ENCODE results near the gene PARD3B. TPM values are rescaled to one million over a fixed set of nuclear protein-coding genes. Genes with fewer than 3 reads are reported as not detected.

PARD3B gene
- total and polyA plus RNA-seq, 7 donors = 0.42 to 6.0 (median 4.8) TPM

- Histone ChIP-seq H3K27ac (no peak overlapping the region), H3K4me1 (no peaks in the 10 kb centered on the region), H3K9me3 (no peaks in the 10 kb centered on the region), H3K27me3 (ENCODE audit: insufficient read depth in 3 of 3, low read length in 2 of 3) (no peaks in the 10 kb centered on the region), H3K36me3 (ENCODE audit: insufficient read depth in 1 of 2, low read depth in 1 of 2) (no peaks in the 10 kb centered on the region), H3K4me3 (no peak overlapping the region)
- ATAC-seq (peak in 1 of 4 donors; percentile 29), DNase-seq (no peak)
- TF ChIP-seq CTCF (IDR thresholded peaks at IDR 0.05) = no peak
- intact Hi-C loops (cut with DNase I) = no loop called here
- 84 to 93% (median 85%) methylated on average over 5 of the region's 5 CpGs for WGBS, 3 donors
Measured at GRCh38 chr2:205556357-205556756, 1011.1 kb downstream of the PARD3B start.

- no peak overlapping the region for H3K4me3 ChIP-seq
- no peak for ATAC-seq
- TF ChIP-seq CTCF (IDR thresholded peaks at IDR 0.05) = no peak
- no peaks in the 10 kb centered on the region for H3K9me3 ChIP-seq
- no peak overlapping the region for H3K27ac ChIP-seq
- no peaks in the 10 kb centered on the region for H3K27me3 ChIP-seq (ENCODE audit: insufficient read depth in 3 of 3, low read length in 2 of 3)
- DNase-seq = no peak
- no peaks in the 10 kb centered on the region for H3K36me3 ChIP-seq (ENCODE audit: insufficient read depth in 1 of 2, low read depth in 1 of 2)
- H3K4me1 ChIP-seq = no peaks in the 10 kb centered on the region
- 76 to 83% (median 77%) methylated on average over 18 of the region's 18 CpGs for WGBS, 3 donors
- intact Hi-C loops (cut with DNase I) = no loop called here
Measured at GRCh38 chr2:205556841-205557539, 1011.7 kb downstream of the PARD3B start.

GRCh38 chr2:205557873-205558272 is 1012.6 kb downstream of the PARD3B start:
- Histone ChIP-seq H3K36me3 (ENCODE audit: insufficient read depth in 1 of 2, low read depth in 1 of 2) (no peaks in the 10 kb centered on the region), H3K27me3 (ENCODE audit: insufficient read depth in 3 of 3, low read length in 2 of 3) (no peaks in the 10 kb centered on the region), H3K4me3 (no peak overlapping the region), H3K4me1 (no peaks in the 10 kb centered on the region), H3K9me3 (no peaks in the 10 kb centered on the region), H3K27ac (no peak overlapping the region)
- WGBS, 3 donors = 96 to 98% (median 96%) methylated on average over 4 of the region's 4 CpGs
- intact Hi-C loops (cut with DNase I) = no loop called here
- ATAC-seq = no peak
- no peak for DNase-seq
- no peak for TF ChIP-seq CTCF (IDR thresholded peaks at IDR 0.05)

GRCh38 chr2:205561441-205561840 is 1016.2 kb downstream of the PARD3B start:
- Histone ChIP-seq H3K4me1 (no peaks in the 10 kb centered on the region), H3K27ac (no peak overlapping the region), H3K27me3 (ENCODE audit: insufficient read depth in 3 of 3, low read length in 2 of 3) (no peaks in the 10 kb centered on the region), H3K4me3 (no peak overlapping the region), H3K36me3 (ENCODE audit: insufficient read depth in 1 of 2, low read depth in 1 of 2) (no peaks in the 10 kb centered on the region), H3K9me3 (no peaks in the 10 kb centered on the region)
- TF ChIP-seq CTCF (IDR thresholded peaks at IDR 0.05) = no peak
- ATAC-seq (no peak), DNase-seq (no peak)
- intact Hi-C loops (cut with DNase I) = no loop called here
- 76 to 88% (median 77%) methylated on average over 6 of the region's 6 CpGs for WGBS, 3 donors

- DNase-seq (peak in 1 of 2 donors; percentile 51), ATAC-seq (no peak)
- Histone ChIP-seq H3K4me3 (no peak overlapping the region), H3K9me3 (no peaks in the 10 kb centered on the region), H3K27me3 (ENCODE audit: insufficient read depth in 3 of 3, low read length in 2 of 3) (no peaks in the 10 kb centered on the region), H3K4me1 (no peaks in the 10 kb centered on the region), H3K27ac (no peak overlapping the region), H3K36me3 (ENCODE audit: insufficient read depth in 1 of 2, low read depth in 1 of 2) (no peaks in the 10 kb centered on the region)
- intact Hi-C loops (cut with DNase I) = no loop called here
- TF ChIP-seq CTCF (IDR thresholded peaks at IDR 0.05) = peak; percentile 13
- WGBS, 3 donors = 56 to 74% (median 63%) methylated on average over 2 of the region's 2 CpGs
Measured at GRCh38 chr2:205563646-205564045, 1018.4 kb downstream of the PARD3B start.
